SH-SY5Y (cell line): ENCODE results near the gene OCA2.

Experiments
- GATA2 ChIP-seq: IDR thresholded peaks from 2 replicates; pipeline ENCODE4 v1.6.1; 2011; ENCODE audit warnings: mild to moderate bottlenecking, low read depth, low read length
- GATA3 ChIP-seq: IDR thresholded peaks from 2 replicates; pipeline ENCODE4 v1.6.1; 2011; ENCODE audit warnings: low read depth, mild to moderate bottlenecking, low read length, moderate library complexity

- TF ChIP-seq GATA2 = no peak
- TF ChIP-seq GATA3 = no peak
These were observed 247.3 kb downstream of the OCA2 start for GRCh38 chr15:27851858-27852210.
